CD4-positive, alpha-beta memory T cell (primary cell): ENCODE data around the gene APBB1IP. TPM values are rescaled to one million over a fixed set of nuclear protein-coding genes. Genes with fewer than 3 reads are reported as not detected.

ENCODE experiments used
- CTCF ChIA-PET: fragments of 350-600 bp; sonication (Branson Sonifier 250); formaldehyde crosslinking; loops from one replicate; lab custom pipeline; 2021; ENCODE audit warnings: inconsistent platforms; ENCODE audit not compliant: partially characterized antibody; lab: Charles Lee
- POLR2A ChIA-PET: fragments of 350-600 bp; sonication (Branson Sonifier 250); formaldehyde crosslinking; loops from one replicate; lab custom pipeline; 2021; ENCODE audit not compliant: partially characterized antibody; lab: Charles Lee
- DNase-seq, 5 donors: peaks; one replicate each; pipeline versions ENCODE4 v3.0.0 to v3.0.0-alpha.2; 2020 to 2022; ENCODE audit warnings: mixed read lengths in 1 of 5
- H3K27ac ChIP-seq: one replicate; pipeline ENCODE4 v1.7.0; 2013; ENCODE audit warnings: low read depth, low read length
- H3K27me3 ChIP-seq: 2 replicates; pipeline ENCODE4 v1.7.0; 2013; ENCODE audit warnings: mild to moderate bottlenecking, low read length, moderate library complexity; ENCODE audit not compliant: insufficient read depth
- H3K36me3 ChIP-seq: 2 replicates; pipeline ENCODE4 v1.7.0; 2013; ENCODE audit warnings: mild to moderate bottlenecking, low read length, moderate library complexity; ENCODE audit not compliant: insufficient read depth
- H3K4me1 ChIP-seq: 2 replicates; pipeline ENCODE4 v1.7.0; 2013; ENCODE audit warnings: mild to moderate bottlenecking, low read length, moderate library complexity; ENCODE audit not compliant: insufficient read depth
- H3K4me3 ChIP-seq, 2 donors: one replicate each; pipeline ENCODE4 v1.7.0; 2013; ENCODE audit warnings: low read length in 2 of 2, mild to moderate bottlenecking in 1 of 2
- H3K9me3 ChIP-seq, 2 donors: one replicate each; pipeline ENCODE4 v1.7.0; 2013; ENCODE audit warnings: low read length in 2 of 2, control low read depth in 1 of 2; ENCODE audit not compliant: control insufficient read depth in 1 of 2
- H3K27ac Mint-ChIP-seq, 7 donors: one replicate each; pipeline ENCODE4 v1.8.0; 2020 to 2021; ENCODE audit warnings: mixed read lengths in 7 of 7, mild to moderate bottlenecking in 6 of 7, inconsistent platforms in 3 of 7, moderate library complexity in 3 of 7
- H3K27me3 Mint-ChIP-seq, 2 donors: one replicate each; pipeline ENCODE4 v1.8.0; 2020 to 2021; ENCODE audit warnings: mixed read lengths in 2 of 2
- H3K36me3 Mint-ChIP-seq, 2 donors: one replicate each; pipeline ENCODE4 v1.8.0; 2020 to 2021; ENCODE audit warnings: mixed read lengths in 2 of 2, inconsistent platforms in 1 of 2, mild to moderate bottlenecking in 1 of 2
- H3K4me1 Mint-ChIP-seq, 4 donors: one replicate each; pipeline ENCODE4 v1.8.0; 2020 to 2021; ENCODE audit warnings: mixed read lengths in 4 of 4, mild to moderate bottlenecking in 1 of 4
- H3K4me3 Mint-ChIP-seq, 8 donors: one replicate each; pipeline ENCODE4 v1.8.0; 2020 to 2021; ENCODE audit warnings: mixed read lengths in 8 of 8, mild to moderate bottlenecking in 7 of 8, moderate library complexity in 6 of 8, inconsistent platforms in 3 of 8
- H3K9me3 Mint-ChIP-seq, 8 donors: one replicate each; pipeline ENCODE4 v1.8.0; 2020 to 2021; ENCODE audit warnings: mixed read lengths in 8 of 8, mild to moderate bottlenecking in 5 of 8, inconsistent platforms in 3 of 8, moderate library complexity in 1 of 8
- intact Hi-C: fragments of 100-400 bp; cut with micrococcal nuclease; formaldehyde crosslinking; loops from one replicate; pipeline ENCODE4 v1.15.1; 2023
- polyA plus RNA-seq, 2 donors: library from polyadenylated mRNA; unstranded; fragments of 300-500 nt; fragmentation: Illumina TruSeq; gene quantifications; one replicate each; pipeline ENCODE4 v1.2.3, GENCODE V29; 2021
- total RNA-seq, 2 experiments: library from RNA; stranded (reverse); gene quantifications; one replicate each; pipeline ENCODE4 v1.2.3, GENCODE V29; 2021

Gene APBB1IP
- total and polyA plus RNA-seq, 4 experiments from 2014 or later, result 30.6 to 106 (median 95.7) TPM

DNA sequence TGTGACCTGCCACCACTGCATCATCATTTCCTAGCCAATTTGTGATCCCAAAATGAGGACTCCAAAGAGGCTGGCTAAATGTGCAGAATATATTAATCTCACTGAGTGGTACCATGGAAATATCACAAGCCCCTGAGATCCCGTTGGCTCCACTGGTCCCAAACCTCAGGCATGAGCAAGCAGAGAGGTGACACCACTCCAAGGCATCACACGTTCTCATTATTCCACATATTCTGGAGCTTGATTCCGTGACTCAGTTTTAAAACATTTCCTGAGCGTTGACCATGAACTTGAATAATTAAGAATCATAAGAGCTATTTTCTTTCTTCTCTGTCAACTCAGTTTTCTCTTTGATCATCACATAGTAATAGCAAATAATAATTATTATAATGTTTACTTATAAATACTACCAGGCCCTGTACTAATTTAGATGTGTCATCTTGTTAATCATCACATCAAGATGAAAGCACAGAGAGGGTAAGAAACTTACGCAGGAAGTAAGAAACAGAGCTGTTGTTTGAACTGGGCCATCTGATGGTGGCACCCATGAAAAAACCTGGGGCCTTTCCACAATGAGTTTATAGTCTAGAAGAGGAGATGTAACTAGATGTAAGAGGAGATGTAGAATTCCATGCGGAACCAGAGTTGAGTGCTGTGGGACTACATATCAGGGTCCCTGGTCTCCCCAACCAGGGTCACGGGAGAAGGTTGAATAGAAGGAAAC lies 3.5 kb downstream of the APBB1IP start:
- peaks cover 18 to 43% of the 10 kb centered on the region in 2 donors for H3K36me3 Mint-ChIP-seq
- Histone ChIP-seq H3K4me3 (peak overlapping the region in 1 of 2 donors; percentile 38), H3K27me3 (no peaks in the 10 kb centered on the region), H3K36me3 (no peaks in the 10 kb centered on the region), H3K27ac (peak overlapping the region; percentile 61), H3K9me3 (no peaks in the 10 kb centered on the region), H3K4me1 (peaks cover 78% of the 10 kb centered on the region)
- CTCF ChIA-PET, result interaction anchor here (1.1 to 3.1 kb wide), 7 partner anchors 26 to 285 kb away, joined by 3 to 11 read pairs (median 5); no protein-coding TSS in a partner anchor
- POLR2A ChIA-PET, result interaction anchor here (0.8 to 9.6 kb wide), 14 partner anchors 7 to 114 kb away, joined by 3 to 167 read pairs (median 6); no protein-coding TSS in a partner anchor
- intact Hi-C loops, result loop anchor here (10.0 kb wide), 2 partner anchors 1427 to 1893 kb away; partner anchors contain the start of genes ENKUR and THNSL1
- H3K27ac Mint-ChIP-seq, result peak overlapping the region; percentile 92 to 98 (median 97)
- peaks cover 0 to 2% (median 0%) of the 10 kb centered on the region in 8 donors for H3K9me3 Mint-ChIP-seq
- H3K4me3 Mint-ChIP-seq, result peak overlapping the region; percentile 80 to 97 (median 86)
- H3K27me3 Mint-ChIP-seq, result no peaks in the 10 kb centered on the region
- peaks cover 48 to 77% (median 63%) of the 10 kb centered on the region in 4 donors for H3K4me1 Mint-ChIP-seq
- DNase-seq, result peak; percentile 31 to 48 (median 41)

GRCh38 chr10:26445411-26446031 lies 7.4 kb downstream of the APBB1IP start:
- POLR2A ChIA-PET, result interaction anchor here (1.3 to 5.6 kb wide), 6 partner anchors 10 to 48 kb away, joined by 3 to 48 read pairs (median 8); no protein-coding TSS in a partner anchor

GRCh38 chr10:26446258-26446657 lies 8.1 kb downstream of the APBB1IP start:
- CTCF ChIA-PET, result interaction anchor here (1.3 to 1.5 kb wide), 2 partner anchors 55 to 111 kb away, joined by 3 read pairs; no protein-coding TSS in a partner anchor
- peak overlapping the region; percentile 39 for H3K27ac ChIP-seq
- no peak overlapping the region for H3K4me3 ChIP-seq
- Mint-ChIP-seq H3K4me1 (peaks cover 68 to 89% (median 80%) of the 10 kb centered on the region in 4 donors), H3K27me3 (no peaks in the 10 kb centered on the region), H3K9me3 (peaks cover 0 to 4% (median 0%) of the 10 kb centered on the region in 8 donors), H3K4me3 (peak overlapping the region; percentile 32 to 83 (median 72)), H3K27ac (peak overlapping the region; percentile 86 to 98 (median 92)), H3K36me3 (peaks cover 20 to 42% of the 10 kb centered on the region in 2 donors)
- H3K36me3 ChIP-seq, result no peaks in the 10 kb centered on the region
- no peak for DNase-seq
- H3K9me3 ChIP-seq, result no peaks in the 10 kb centered on the region
- no peaks in the 10 kb centered on the region for H3K27me3 ChIP-seq
- POLR2A ChIA-PET, result interaction anchor here (1.0 to 5.6 kb wide), 10 partner anchors 7 to 109 kb away, joined by 3 to 82 read pairs (median 5); partner anchors contain the start of gene APBB1IP
- intact Hi-C loops, result loop anchor here (5.0 to 10.0 kb wide), 4 partner anchors 416 to 1889 kb away; partner anchors contain the start of genes ABI1, ENKUR, THNSL1 and YME1L1
- peaks cover 95% of the 10 kb centered on the region for H3K4me1 ChIP-seq

More at GRCh38 chr10:26445411-26446031, 7.4 kb downstream of the APBB1IP start:
- intact Hi-C loops, result loop anchor here (5.0 to 10.0 kb wide), 4 partner anchors 417 to 1889 kb away; partner anchors contain the start of genes ABI1, ENKUR, THNSL1 and YME1L1
- peaks cover 95% of the 10 kb centered on the region for H3K4me1 ChIP-seq
- Mint-ChIP-seq H3K4me1 (peaks cover 67 to 87% (median 79%) of the 10 kb centered on the region in 4 donors), H3K27ac (peak overlapping the region; percentile 86 to 98 (median 92)), H3K36me3 (peaks cover 20 to 43% of the 10 kb centered on the region in 2 donors), H3K4me3 (peak overlapping the region; percentile 48 to 83 (median 71)), H3K27me3 (no peaks in the 10 kb centered on the region), H3K9me3 (peaks cover 0 to 4% (median 0%) of the 10 kb centered on the region in 8 donors)
- no peak overlapping the region for H3K4me3 ChIP-seq
- CTCF ChIA-PET, result interaction anchor here (1.3 to 1.5 kb wide), 2 partner anchors 56 to 110 kb away, joined by 3 read pairs; no protein-coding TSS in a partner anchor
- DNase-seq, result no peak
- H3K9me3 ChIP-seq, result no peaks in the 10 kb centered on the region
- peak overlapping the region; percentile 39 for H3K27ac ChIP-seq
- H3K36me3 ChIP-seq, result no peaks in the 10 kb centered on the region
- H3K27me3 ChIP-seq, result no peaks in the 10 kb centered on the region

DNA sequence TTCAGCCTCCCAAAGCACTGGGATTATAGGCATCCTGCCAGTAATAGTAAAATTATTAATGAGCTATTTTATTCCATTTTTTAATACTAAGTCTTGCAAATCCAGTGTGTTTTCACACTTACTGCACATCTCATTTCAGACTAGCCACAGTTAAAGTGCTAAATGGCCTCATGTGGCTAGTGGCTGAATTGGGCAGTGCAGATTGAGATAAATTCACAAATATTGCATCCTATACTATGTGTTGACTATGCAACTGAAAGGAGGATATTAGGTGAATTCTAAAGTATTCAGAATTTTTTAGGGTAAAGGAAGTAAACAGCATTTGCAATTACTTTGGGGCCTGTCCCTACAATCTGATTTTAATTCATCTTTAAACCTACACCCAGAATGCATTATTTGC lies 10.2 kb downstream of the APBB1IP start:
- ChIA-PET CTCF (interaction anchor here (1.0 to 3.1 kb wide), 5 partner anchors 9 to 56 kb away, joined by 3 to 13 read pairs (median 7); partner anchors contain the start of gene APBB1IP), POLR2A (interaction anchor here (1.1 to 5.6 kb wide), 9 partner anchors 9 to 795 kb away, joined by 4 to 82 read pairs (median 6); partner anchors contain the start of gene APBB1IP)
- Histone ChIP-seq H3K4me1 (peaks cover 95% of the 10 kb centered on the region), H3K27me3 (no peaks in the 10 kb centered on the region), H3K36me3 (no peaks in the 10 kb centered on the region), H3K9me3 (no peaks in the 10 kb centered on the region), H3K27ac (peak overlapping the region; percentile 68), H3K4me3 (peak overlapping the region in 1 of 2 donors; percentile 31)
- peaks cover 73 to 92% (median 83%) of the 10 kb centered on the region in 4 donors for H3K4me1 Mint-ChIP-seq
- H3K36me3 Mint-ChIP-seq, result peaks cover 29 to 47% of the 10 kb centered on the region in 2 donors
- intact Hi-C loops, result loop anchor here (1.0 to 10.0 kb wide), 9 partner anchors 10 to 1887 kb away; partner anchors contain the start of genes ABI1, ANKRD26, APBB1IP and ENKUR
- peak overlapping the region; percentile 76 to 89 (median 84) for H3K4me3 Mint-ChIP-seq
- H3K27me3 Mint-ChIP-seq, result no peaks in the 10 kb centered on the region
- H3K27ac Mint-ChIP-seq, result peak overlapping the region; percentile 92 to 99 (median 98)
- DNase-seq, result no peak
- peaks cover 0 to 4% (median 0%) of the 10 kb centered on the region in 8 donors for H3K9me3 Mint-ChIP-seq

DNA sequence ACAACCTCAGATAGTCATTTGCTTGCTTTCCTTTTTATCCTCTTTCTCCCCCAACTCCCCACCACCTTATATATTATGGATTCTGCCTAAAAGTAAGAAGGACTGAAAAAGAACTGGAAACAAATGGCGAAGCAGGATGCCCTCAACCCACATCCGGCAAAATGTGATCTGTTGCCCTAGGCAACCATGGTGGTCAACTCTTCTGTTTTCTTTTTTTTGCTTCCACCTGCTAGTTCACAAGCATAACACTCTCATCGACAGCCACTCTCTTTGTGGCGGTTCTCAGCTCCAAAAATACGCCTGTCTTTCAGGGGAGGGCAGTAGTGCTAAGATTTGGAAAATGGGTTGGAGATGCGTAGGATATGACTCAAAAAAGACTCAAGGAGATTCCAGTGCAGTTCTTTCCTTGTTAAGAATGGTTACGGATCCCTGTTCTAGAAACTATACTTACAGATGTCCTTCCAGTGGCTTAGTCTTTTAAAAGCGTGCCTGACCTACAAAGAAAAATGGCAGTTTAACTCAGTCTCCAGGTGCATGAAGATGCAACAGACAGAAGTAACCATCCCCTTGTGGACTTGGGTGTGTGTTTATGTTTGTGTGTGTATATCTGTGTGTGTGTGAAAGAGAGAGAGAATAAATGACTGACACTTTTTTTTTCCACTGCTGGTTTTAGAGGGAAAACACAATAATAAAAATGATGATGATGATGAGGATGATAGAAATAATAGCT lies 10.7 kb downstream of the APBB1IP start:
- Histone ChIP-seq H3K27ac (peak overlapping the region; percentile 68), H3K4me3 (peak overlapping the region; percentile 31 to 37), H3K4me1 (peaks cover 95% of the 10 kb centered on the region), H3K27me3 (no peaks in the 10 kb centered on the region), H3K36me3 (no peaks in the 10 kb centered on the region), H3K9me3 (no peaks in the 10 kb centered on the region)
- CTCF ChIA-PET, result interaction anchor here (1.0 to 3.1 kb wide), 6 partner anchors 10 to 55 kb away, joined by 3 to 13 read pairs (median 6); partner anchors contain the start of gene APBB1IP
- intact Hi-C loops, result loop anchor here (1.0 to 10.0 kb wide), 9 partner anchors 11 to 1886 kb away; partner anchors contain the start of genes ABI1, ANKRD26, APBB1IP and ENKUR
- Mint-ChIP-seq H3K4me1 (peaks cover 77 to 93% (median 85%) of the 10 kb centered on the region in 4 donors), H3K36me3 (peaks cover 32 to 52% of the 10 kb centered on the region in 2 donors), H3K9me3 (peaks cover 0 to 4% (median 0%) of the 10 kb centered on the region in 8 donors), H3K27ac (peak overlapping the region; percentile 92 to 99 (median 98)), H3K4me3 (peak overlapping the region; percentile 76 to 89 (median 84)), H3K27me3 (no peaks in the 10 kb centered on the region)
- DNase-seq, result peak; percentile 87 to 91 (median 89)
- POLR2A ChIA-PET, result interaction anchor here (0.7 to 5.6 kb wide), 10 partner anchors 10 to 794 kb away, joined by 3 to 82 read pairs (median 5); partner anchors contain the start of gene APBB1IP
